NCI-H2227 (cell line): ENCODE measurements around the gene PLA2G5.

Source experiments
- DNase-seq: peaks from one replicate; lab custom pipeline; 2025; ENCODE audit not compliant: unreplicated experiment; lab: John Stamatoyannopoulos, UW

Gene PLA2G5

GRCh38 chr1:20089328-20090077, 19.5 kb downstream of the PLA2G5 start:
- no peak for DNase-seq

- DNase-seq: no peak
These were observed 20.1 kb downstream of the PLA2G5 start for GRCh38 chr1:20090119-20090518.

GRCh38 chr1:20090641-20091040, 20.6 kb downstream of the PLA2G5 start:
- no peak for DNase-seq

GRCh38 chr1:20093303-20093702, 23.3 kb downstream of the PLA2G5 start:
- no peak for DNase-seq

GRCh38 chr1:20093940-20094391, 24.0 kb downstream of the PLA2G5 start:
- DNase-seq: no peak

GRCh38 chr1:20095564-20096434, 25.8 kb downstream of the PLA2G5 start:
- no peak for DNase-seq

GRCh38 chr1:20096840-20097447, 26.9 kb downstream of the PLA2G5 start:
- no peak for DNase-seq

- no peak for DNase-seq
These were observed 29.5 kb downstream of the PLA2G5 start for GRCh38 chr1:20099533-20099932.

- peak; percentile 61 for DNase-seq
These were observed 30.8 kb downstream of the PLA2G5 start for GRCh38 chr1:20100632-20101355.

- DNase-seq: no peak
These were observed 32.9 kb downstream of the PLA2G5 start for GRCh38 chr1:20102875-20103274.

- no peak for DNase-seq
These were observed 35.9 kb downstream of the PLA2G5 start for GRCh38 chr1:20105856-20106255.

- no peak for DNase-seq
These were observed 37.4 kb downstream of the PLA2G5 start for GRCh38 chr1:20107351-20107750.

- no peak for DNase-seq
These were observed 37.8 kb downstream of the PLA2G5 start for GRCh38 chr1:20107796-20108195.

- DNase-seq: no peak
These were observed 38.6 kb downstream of the PLA2G5 start for GRCh38 chr1:20108366-20109123.

GRCh38 chr1:20109223-20109856, 39.3 kb downstream of the PLA2G5 start:
- no peak for DNase-seq

GRCh38 chr1:20110679-20111078, 40.7 kb downstream of the PLA2G5 start:
- DNase-seq: no peak

- DNase-seq: no peak
These were observed 41.5 kb downstream of the PLA2G5 start for GRCh38 chr1:20111452-20111851.

- no peak for DNase-seq
These were observed 42.4 kb downstream of the PLA2G5 start for GRCh38 chr1:20112279-20113000.

GRCh38 chr1:20114021-20114648, 44.1 kb downstream of the PLA2G5 start:
- no peak for DNase-seq
